GM23338 (cell line): Measurements from ENCODE around the gene TOM1.

ENCODE experiments used
- EZH2 ChIP-seq: fragments of 200-600 bp; sonication (generic); IDR thresholded peaks from one replicate; pipeline ENCODE4 v1.8.0; 2017; ENCODE audit warnings: antibody characterized with exemption, mild to moderate bottlenecking, low read depth; ENCODE audit not compliant: unreplicated experiment
- EZH2phosphoT487 ChIP-seq: fragments of 200-600 bp; sonication (generic); IDR thresholded peaks from one replicate; pipeline ENCODE4 v1.8.1; 2018; ENCODE audit warnings: antibody characterized with exemption; ENCODE audit not compliant: unreplicated experiment
- TF ChIP-seq, protein P1 (sequence below), 2 experiments: fragments of 200-600 bp in 1 of 2; sonication (generic) in 1 of 2; conservative IDR thresholded peaks; 2 replicates each; pipeline versions ENCODE4 v1.5.1 to v1.6.1; 2016 to 2017; ENCODE audit warnings: antibody characterized with exemption in 2 of 2, low read depth in 2 of 2, mild to moderate bottlenecking in 2 of 2, moderate library complexity in 1 of 2
- TF ChIP-seq, protein P2 (sequence below): IDR thresholded peaks from one replicate; pipeline ENCODE4 v1.6.1; 2018; ENCODE audit warnings: antibody characterized with exemption; ENCODE audit not compliant: unreplicated experiment

DNA sequence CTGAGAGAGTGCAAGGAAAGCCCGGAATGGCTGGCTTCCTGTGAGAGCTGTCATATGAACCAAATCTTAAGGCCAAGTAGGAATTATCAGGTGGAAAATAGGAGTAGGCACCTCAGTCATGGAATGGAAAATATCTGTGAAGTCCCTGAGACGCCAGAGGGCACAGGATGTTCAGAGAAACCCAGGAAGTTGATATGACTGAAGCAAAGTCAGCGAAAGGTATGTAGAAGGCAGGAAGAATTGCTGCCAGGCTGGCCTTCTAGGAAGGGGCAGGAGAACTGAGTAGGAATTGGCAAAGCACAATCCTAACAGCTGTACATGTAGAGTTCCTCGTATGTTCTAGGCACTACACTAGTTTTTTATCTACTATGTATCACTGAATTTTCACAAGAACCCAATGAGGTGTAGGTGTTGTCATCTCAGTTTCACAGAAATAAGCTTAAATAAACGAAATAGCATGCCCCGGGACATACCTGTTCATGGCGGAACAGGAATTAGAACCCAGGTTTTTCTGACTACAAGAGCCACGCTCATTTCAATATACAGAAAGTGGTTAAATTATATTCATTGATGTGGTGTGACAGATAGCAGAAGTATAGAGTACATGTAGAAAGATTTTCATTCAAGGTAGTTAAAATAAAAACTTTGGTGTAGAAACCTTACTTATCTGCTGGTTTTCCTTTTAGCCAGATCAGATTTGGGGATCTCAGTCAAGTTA, 25.4 kb upstream of the TOM1 start:
- TF ChIP-seq, protein P1, sequence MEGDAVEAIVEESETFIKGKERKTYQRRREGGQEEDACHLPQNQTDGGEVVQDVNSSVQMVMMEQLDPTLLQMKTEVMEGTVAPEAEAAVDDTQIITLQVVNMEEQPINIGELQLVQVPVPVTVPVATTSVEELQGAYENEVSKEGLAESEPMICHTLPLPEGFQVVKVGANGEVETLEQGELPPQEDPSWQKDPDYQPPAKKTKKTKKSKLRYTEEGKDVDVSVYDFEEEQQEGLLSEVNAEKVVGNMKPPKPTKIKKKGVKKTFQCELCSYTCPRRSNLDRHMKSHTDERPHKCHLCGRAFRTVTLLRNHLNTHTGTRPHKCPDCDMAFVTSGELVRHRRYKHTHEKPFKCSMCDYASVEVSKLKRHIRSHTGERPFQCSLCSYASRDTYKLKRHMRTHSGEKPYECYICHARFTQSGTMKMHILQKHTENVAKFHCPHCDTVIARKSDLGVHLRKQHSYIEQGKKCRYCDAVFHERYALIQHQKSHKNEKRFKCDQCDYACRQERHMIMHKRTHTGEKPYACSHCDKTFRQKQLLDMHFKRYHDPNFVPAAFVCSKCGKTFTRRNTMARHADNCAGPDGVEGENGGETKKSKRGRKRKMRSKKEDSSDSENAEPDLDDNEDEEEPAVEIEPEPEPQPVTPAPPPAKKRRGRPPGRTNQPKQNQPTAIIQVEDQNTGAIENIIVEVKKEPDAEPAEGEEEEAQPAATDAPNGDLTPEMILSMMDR (conservative IDR thresholded peaks at IDR 0.05; ENCODE audit: low read depth in 2 of 2): no peak
- TF ChIP-seq EZH2phosphoT487 (no peak), EZH2 (no peak)
- TF ChIP-seq, protein P2, sequence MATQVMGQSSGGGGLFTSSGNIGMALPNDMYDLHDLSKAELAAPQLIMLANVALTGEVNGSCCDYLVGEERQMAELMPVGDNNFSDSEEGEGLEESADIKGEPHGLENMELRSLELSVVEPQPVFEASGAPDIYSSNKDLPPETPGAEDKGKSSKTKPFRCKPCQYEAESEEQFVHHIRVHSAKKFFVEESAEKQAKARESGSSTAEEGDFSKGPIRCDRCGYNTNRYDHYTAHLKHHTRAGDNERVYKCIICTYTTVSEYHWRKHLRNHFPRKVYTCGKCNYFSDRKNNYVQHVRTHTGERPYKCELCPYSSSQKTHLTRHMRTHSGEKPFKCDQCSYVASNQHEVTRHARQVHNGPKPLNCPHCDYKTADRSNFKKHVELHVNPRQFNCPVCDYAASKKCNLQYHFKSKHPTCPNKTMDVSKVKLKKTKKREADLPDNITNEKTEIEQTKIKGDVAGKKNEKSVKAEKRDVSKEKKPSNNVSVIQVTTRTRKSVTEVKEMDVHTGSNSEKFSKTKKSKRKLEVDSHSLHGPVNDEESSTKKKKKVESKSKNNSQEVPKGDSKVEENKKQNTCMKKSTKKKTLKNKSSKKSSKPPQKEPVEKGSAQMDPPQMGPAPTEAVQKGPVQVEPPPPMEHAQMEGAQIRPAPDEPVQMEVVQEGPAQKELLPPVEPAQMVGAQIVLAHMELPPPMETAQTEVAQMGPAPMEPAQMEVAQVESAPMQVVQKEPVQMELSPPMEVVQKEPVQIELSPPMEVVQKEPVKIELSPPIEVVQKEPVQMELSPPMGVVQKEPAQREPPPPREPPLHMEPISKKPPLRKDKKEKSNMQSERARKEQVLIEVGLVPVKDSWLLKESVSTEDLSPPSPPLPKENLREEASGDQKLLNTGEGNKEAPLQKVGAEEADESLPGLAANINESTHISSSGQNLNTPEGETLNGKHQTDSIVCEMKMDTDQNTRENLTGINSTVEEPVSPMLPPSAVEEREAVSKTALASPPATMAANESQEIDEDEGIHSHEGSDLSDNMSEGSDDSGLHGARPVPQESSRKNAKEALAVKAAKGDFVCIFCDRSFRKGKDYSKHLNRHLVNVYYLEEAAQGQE: no peak
